GM23338 (cell line): Measurements from ENCODE around the gene ST6GALNAC1. TPM values are rescaled to one million over a fixed set of nuclear protein-coding genes. Genes with fewer than 3 reads are reported as not detected.

Experiments used
- ATAC-seq: fragments of 200-7000 bp; cut with Tn5 transposase; 3 replicates; pipeline ENCODE4 v1.9.1; 2020
- DNase-seq: peaks from one replicate; pipeline ENCODE4 v3.0.0-alpha.2; 2015; ENCODE audit warnings: low spot score
- H2AFZ ChIP-seq: fragments of 200-600 bp; sonication (generic); 2 replicates; pipeline ENCODE4 v1.8.0; 2016; ENCODE audit warnings: antibody characterized with exemption, mild to moderate bottlenecking, moderate library complexity
- H3F3A ChIP-seq: fragments of 200-600 bp; sonication (generic); replicated peaks from 2 replicates; pipeline ENCODE4 v1.8.0; 2017; ENCODE audit warnings: antibody characterized with exemption, mixed run types, low read depth
- H3K27ac ChIP-seq: fragments of 200-600 bp; sonication (generic); 2 replicates; pipeline ENCODE4 v1.6.1; 2016; ENCODE audit warnings: low read depth
- H3K27me3 ChIP-seq: fragments of 200-600 bp; sonication (generic); 2 replicates; pipeline ENCODE4 v1.8.0; 2016; ENCODE audit warnings: mild to moderate bottlenecking, mixed run types, moderate library complexity; ENCODE audit not compliant: insufficient read depth
- H3K36me3 ChIP-seq: fragments of 200-600 bp; sonication (generic); 2 replicates; pipeline ENCODE4 v1.8.0; 2016; ENCODE audit warnings: mild to moderate bottlenecking; ENCODE audit not compliant: insufficient read depth
- H3K4me1 ChIP-seq: fragments of 200-600 bp; sonication (generic); 2 replicates; pipeline ENCODE4 v1.8.0; 2016; ENCODE audit warnings: mild to moderate bottlenecking, moderate library complexity; ENCODE audit not compliant: insufficient read depth
- H3K4me2 ChIP-seq: fragments of 200-600 bp; sonication (generic); 2 replicates; pipeline ENCODE4 v1.7.1; 2017; ENCODE audit warnings: mixed run types
- H3K4me3 ChIP-seq: fragments of 200-600 bp; sonication (generic); 2 replicates; pipeline ENCODE4 v1.6.1; 2016; ENCODE audit warnings: mixed run types
- H3K79me2 ChIP-seq: fragments of 200-600 bp; sonication (generic); replicated peaks from 2 replicates; pipeline ENCODE4 v1.8.0; 2017; ENCODE audit warnings: mild to moderate bottlenecking; ENCODE audit not compliant: insufficient read depth
- H3K9me2 ChIP-seq: fragments of 200-600 bp; sonication (generic); 2 replicates; pipeline ENCODE4 v1.8.0; 2017; ENCODE audit not compliant: insufficient read depth
- H4K20me1 ChIP-seq: fragments of 200-600 bp; sonication (generic); replicated peaks from 2 replicates; pipeline ENCODE4 v1.8.0; 2017; ENCODE audit warnings: mild to moderate bottlenecking; ENCODE audit not compliant: insufficient read depth
- H3K27ac Mint-ChIP-seq: 2 replicates; pipeline ENCODE4 v1.8.0; 2020; ENCODE audit warnings: inconsistent platforms, mild to moderate bottlenecking, moderate library complexity, mixed read lengths
- H3K27me3 Mint-ChIP-seq: 3 replicates; pipeline ENCODE4 v1.8.0; 2022; ENCODE audit warnings: low read depth, mild to moderate bottlenecking, moderate library complexity, mixed read lengths, inconsistent platforms; ENCODE audit not compliant: insufficient read depth, poor library complexity
- H3K36me3 Mint-ChIP-seq: 3 replicates; pipeline ENCODE4 v1.8.0; 2021; ENCODE audit warnings: low read depth, mild to moderate bottlenecking, inconsistent platforms, moderate library complexity, mixed read lengths
- H3K4me1 Mint-ChIP-seq: 3 replicates; pipeline ENCODE4 v1.8.0; 2020; ENCODE audit warnings: mild to moderate bottlenecking, inconsistent platforms, mixed read lengths
- H3K4me3 Mint-ChIP-seq: 3 replicates; pipeline ENCODE4 v1.8.0; 2021; ENCODE audit warnings: moderate library complexity, mild to moderate bottlenecking, inconsistent platforms, mixed read lengths
- H3K9me3 Mint-ChIP-seq: 3 replicates; pipeline ENCODE4 v1.8.0; 2020; ENCODE audit warnings: moderate library complexity, mild to moderate bottlenecking, inconsistent platforms, mixed read lengths
- CREB1 ChIP-seq: fragments of 250-450 bp; sonication (Bioruptor Pico); IDR thresholded peaks from 2 replicates; pipeline ENCODE4 v1.5.0; 2020; ENCODE audit warnings: low read depth, mild to moderate bottlenecking, moderate library complexity
- EZH2 ChIP-seq: fragments of 200-600 bp; sonication (generic); IDR thresholded peaks from one replicate; pipeline ENCODE4 v1.8.0; 2017; ENCODE audit warnings: antibody characterized with exemption, mild to moderate bottlenecking, low read depth; ENCODE audit not compliant: unreplicated experiment
- EZH2phosphoT487 ChIP-seq: fragments of 200-600 bp; sonication (generic); IDR thresholded peaks from one replicate; pipeline ENCODE4 v1.8.1; 2018; ENCODE audit warnings: antibody characterized with exemption; ENCODE audit not compliant: unreplicated experiment
- JUNB ChIP-seq: IDR thresholded peaks from one replicate; pipeline ENCODE4 v1.6.1; 2016; ENCODE audit warnings: antibody characterized with exemption; ENCODE audit not compliant: unreplicated experiment
- NANOG ChIP-seq: IDR thresholded peaks from 2 replicates; pipeline ENCODE4 v1.6.1; 2016; ENCODE audit warnings: antibody characterized with exemption, borderline replicate concordance
- POLR2AphosphoS5 ChIP-seq: IDR thresholded peaks from 2 replicates; pipeline ENCODE4 v1.6.1; 2016; ENCODE audit warnings: antibody characterized with exemption, low read depth
- REST ChIP-seq: IDR thresholded peaks from one replicate; pipeline ENCODE4 v1.6.1; 2018; ENCODE audit warnings: antibody characterized with exemption; ENCODE audit not compliant: unreplicated experiment
- STAT1 ChIP-seq: IDR thresholded peaks from one replicate; pipeline ENCODE4 v1.6.1; 2016; ENCODE audit warnings: antibody characterized with exemption; ENCODE audit not compliant: unreplicated experiment
- ZNF114 ChIP-seq: fragments of 250-450 bp; sonication (Bioruptor Pico); IDR thresholded peaks from 2 replicates; pipeline ENCODE4 v1.5.0; 2020; ENCODE audit warnings: mild to moderate bottlenecking, moderate library complexity
- ZNF331 ChIP-seq: fragments of 250-450 bp; sonication (Bioruptor Pico); IDR thresholded peaks from 2 replicates; pipeline ENCODE4 v1.5.0; 2020; ENCODE audit warnings: low read depth, mild to moderate bottlenecking, moderate library complexity
- ZNF462 ChIP-seq: fragments of 250-450 bp; sonication (Bioruptor Pico); IDR thresholded peaks from 2 replicates; pipeline ENCODE4 v1.5.0; 2020; ENCODE audit warnings: mild to moderate bottlenecking, moderate library complexity
- polyA plus RNA-seq: library from polyadenylated mRNA; unstranded; fragments of >200 nt; fragmentation: Nextera tagmentation; extraction: Ambion mirVana; gene quantifications from 2 replicates; pipeline ENCODE4 v1.2.1, GENCODE V29; 2016
- total RNA-seq: library from RNA; depleted of rRNA; stranded (reverse); fragments of >200 nt; shearing (Covaris generic); gene quantifications from 2 replicates; pipeline ENCODE4 v1.2.3, GENCODE V29; 2014
- TF ChIP-seq, protein P1 (sequence below), 2 experiments: fragments of 200-600 bp in 1 of 2; sonication (generic) in 1 of 2; conservative IDR thresholded peaks; 2 replicates each; pipeline versions ENCODE4 v1.5.1 to v1.6.1; 2016 to 2017; ENCODE audit warnings: antibody characterized with exemption in 2 of 2, low read depth in 2 of 2, mild to moderate bottlenecking in 2 of 2, moderate library complexity in 1 of 2

The ST6GALNAC1 gene
- total and polyA plus RNA-seq, 2 experiments from 2014 or later, result not detected

GRCh38 chr17:76660656-76661042, 17.1 kb upstream of the ST6GALNAC1 start:
- Histone ChIP-seq H4K20me1 (no peaks in the 10 kb centered on the region), H2AFZ (no peak overlapping the region), H3K27ac (no peak overlapping the region), H3K9me2 (no peaks in the 10 kb centered on the region), H3K4me3 (no peak overlapping the region), H3F3A (no peaks in the 10 kb centered on the region), H3K27me3 (no peaks in the 10 kb centered on the region), H3K4me2 (no peak overlapping the region), H3K4me1 (no peaks in the 10 kb centered on the region), H3K36me3 (no peaks in the 10 kb centered on the region), H3K79me2 (no peaks in the 10 kb centered on the region)
- Mint-ChIP-seq H3K36me3 (no peaks in the 10 kb centered on the region), H3K4me1 (peaks cover 10% of the 10 kb centered on the region), H3K27me3 (peaks cover 13% of the 10 kb centered on the region), H3K9me3 (no peaks in the 10 kb centered on the region), H3K27ac (no peak overlapping the region), H3K4me3 (no peak overlapping the region)
- TF ChIP-seq POLR2AphosphoS5, result no peak
- TF ChIP-seq JUNB, result no peak
- no peak for TF ChIP-seq REST
- no peak for TF ChIP-seq ZNF114 (CRISPR knock-in tag)
- TF ChIP-seq CREB1 (CRISPR knock-in tag), result no peak
- TF ChIP-seq ZNF331, result no peak
- TF ChIP-seq NANOG, result no peak
- TF ChIP-seq EZH2phosphoT487, result no peak
- no peak for TF ChIP-seq ZNF462 (CRISPR knock-in tag)
- TF ChIP-seq STAT1, result no peak
- TF ChIP-seq, protein P1, sequence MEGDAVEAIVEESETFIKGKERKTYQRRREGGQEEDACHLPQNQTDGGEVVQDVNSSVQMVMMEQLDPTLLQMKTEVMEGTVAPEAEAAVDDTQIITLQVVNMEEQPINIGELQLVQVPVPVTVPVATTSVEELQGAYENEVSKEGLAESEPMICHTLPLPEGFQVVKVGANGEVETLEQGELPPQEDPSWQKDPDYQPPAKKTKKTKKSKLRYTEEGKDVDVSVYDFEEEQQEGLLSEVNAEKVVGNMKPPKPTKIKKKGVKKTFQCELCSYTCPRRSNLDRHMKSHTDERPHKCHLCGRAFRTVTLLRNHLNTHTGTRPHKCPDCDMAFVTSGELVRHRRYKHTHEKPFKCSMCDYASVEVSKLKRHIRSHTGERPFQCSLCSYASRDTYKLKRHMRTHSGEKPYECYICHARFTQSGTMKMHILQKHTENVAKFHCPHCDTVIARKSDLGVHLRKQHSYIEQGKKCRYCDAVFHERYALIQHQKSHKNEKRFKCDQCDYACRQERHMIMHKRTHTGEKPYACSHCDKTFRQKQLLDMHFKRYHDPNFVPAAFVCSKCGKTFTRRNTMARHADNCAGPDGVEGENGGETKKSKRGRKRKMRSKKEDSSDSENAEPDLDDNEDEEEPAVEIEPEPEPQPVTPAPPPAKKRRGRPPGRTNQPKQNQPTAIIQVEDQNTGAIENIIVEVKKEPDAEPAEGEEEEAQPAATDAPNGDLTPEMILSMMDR (conservative IDR thresholded peaks at IDR 0.05; ENCODE audit: low read depth in 2 of 2), result no peak
- TF ChIP-seq EZH2, result no peak
- ATAC-seq, result no peak
- no peak for DNase-seq
